ENCODE data around the gene C1orf198.

DNA sequence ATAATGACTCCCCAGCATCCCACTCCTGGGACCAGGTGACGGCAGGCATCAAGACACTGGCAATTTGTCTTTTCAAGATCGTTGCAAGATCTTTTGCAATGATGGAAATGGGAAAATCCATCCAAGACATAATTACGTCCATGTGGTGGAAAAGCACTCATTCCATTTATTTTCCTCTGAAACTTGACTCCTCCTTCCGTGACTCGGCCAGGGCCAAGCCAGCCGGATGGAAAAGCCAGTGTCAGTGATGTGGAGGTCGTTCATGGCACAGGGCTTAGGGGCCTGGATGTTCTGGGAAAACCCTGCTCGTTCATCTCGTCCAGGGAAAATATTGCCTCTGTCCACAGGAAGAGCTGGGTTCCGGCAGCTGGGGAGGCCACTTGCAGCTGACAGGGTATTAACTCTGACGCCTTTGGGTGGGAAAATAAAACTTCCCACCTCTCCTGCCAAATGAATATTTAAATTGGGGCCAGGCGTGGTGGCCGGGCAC, 46.2 kb downstream of the C1orf198 start:
- TF ChIP-seq, protein P1, sequence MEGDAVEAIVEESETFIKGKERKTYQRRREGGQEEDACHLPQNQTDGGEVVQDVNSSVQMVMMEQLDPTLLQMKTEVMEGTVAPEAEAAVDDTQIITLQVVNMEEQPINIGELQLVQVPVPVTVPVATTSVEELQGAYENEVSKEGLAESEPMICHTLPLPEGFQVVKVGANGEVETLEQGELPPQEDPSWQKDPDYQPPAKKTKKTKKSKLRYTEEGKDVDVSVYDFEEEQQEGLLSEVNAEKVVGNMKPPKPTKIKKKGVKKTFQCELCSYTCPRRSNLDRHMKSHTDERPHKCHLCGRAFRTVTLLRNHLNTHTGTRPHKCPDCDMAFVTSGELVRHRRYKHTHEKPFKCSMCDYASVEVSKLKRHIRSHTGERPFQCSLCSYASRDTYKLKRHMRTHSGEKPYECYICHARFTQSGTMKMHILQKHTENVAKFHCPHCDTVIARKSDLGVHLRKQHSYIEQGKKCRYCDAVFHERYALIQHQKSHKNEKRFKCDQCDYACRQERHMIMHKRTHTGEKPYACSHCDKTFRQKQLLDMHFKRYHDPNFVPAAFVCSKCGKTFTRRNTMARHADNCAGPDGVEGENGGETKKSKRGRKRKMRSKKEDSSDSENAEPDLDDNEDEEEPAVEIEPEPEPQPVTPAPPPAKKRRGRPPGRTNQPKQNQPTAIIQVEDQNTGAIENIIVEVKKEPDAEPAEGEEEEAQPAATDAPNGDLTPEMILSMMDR (IDR thresholded peaks at IDR 0.05; ENCODE audit: insufficient read depth, low read length): no peak
- no peak for TF ChIP-seq SPI1 (IDR thresholded peaks at IDR 0.05; ENCODE audit: borderline replicate concordance, low read depth)
- TF ChIP-seq POLR2AphosphoS5 (IDR thresholded peaks at IDR 0.05; ENCODE audit: low read depth): no peak
- TF ChIP-seq, protein P2, sequence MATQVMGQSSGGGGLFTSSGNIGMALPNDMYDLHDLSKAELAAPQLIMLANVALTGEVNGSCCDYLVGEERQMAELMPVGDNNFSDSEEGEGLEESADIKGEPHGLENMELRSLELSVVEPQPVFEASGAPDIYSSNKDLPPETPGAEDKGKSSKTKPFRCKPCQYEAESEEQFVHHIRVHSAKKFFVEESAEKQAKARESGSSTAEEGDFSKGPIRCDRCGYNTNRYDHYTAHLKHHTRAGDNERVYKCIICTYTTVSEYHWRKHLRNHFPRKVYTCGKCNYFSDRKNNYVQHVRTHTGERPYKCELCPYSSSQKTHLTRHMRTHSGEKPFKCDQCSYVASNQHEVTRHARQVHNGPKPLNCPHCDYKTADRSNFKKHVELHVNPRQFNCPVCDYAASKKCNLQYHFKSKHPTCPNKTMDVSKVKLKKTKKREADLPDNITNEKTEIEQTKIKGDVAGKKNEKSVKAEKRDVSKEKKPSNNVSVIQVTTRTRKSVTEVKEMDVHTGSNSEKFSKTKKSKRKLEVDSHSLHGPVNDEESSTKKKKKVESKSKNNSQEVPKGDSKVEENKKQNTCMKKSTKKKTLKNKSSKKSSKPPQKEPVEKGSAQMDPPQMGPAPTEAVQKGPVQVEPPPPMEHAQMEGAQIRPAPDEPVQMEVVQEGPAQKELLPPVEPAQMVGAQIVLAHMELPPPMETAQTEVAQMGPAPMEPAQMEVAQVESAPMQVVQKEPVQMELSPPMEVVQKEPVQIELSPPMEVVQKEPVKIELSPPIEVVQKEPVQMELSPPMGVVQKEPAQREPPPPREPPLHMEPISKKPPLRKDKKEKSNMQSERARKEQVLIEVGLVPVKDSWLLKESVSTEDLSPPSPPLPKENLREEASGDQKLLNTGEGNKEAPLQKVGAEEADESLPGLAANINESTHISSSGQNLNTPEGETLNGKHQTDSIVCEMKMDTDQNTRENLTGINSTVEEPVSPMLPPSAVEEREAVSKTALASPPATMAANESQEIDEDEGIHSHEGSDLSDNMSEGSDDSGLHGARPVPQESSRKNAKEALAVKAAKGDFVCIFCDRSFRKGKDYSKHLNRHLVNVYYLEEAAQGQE (IDR thresholded peaks at IDR 0.05; ENCODE audit: insufficient replicate concordance, low read depth): no peak
- no peak for TF ChIP-seq GABPA (IDR thresholded peaks at IDR 0.05; ENCODE audit: low read depth)

All from HL-60 (cell line).